Activated T-helper 1 cell treated with anti-CD3 and anti-CD28 coated beads, Interleukin-12 subunit alpha, Interleukin-12 subunit beta, Interleukin-2, Interleukin-4 antibody, amounts not matched to agents 30 ng/mL and 10 ng/mL and 1 ng/mL, durations not matched to agents 14 hours and 24 hours and 36 hours (primary cell): Measurements from ENCODE around the gene SRRM5. TPM values are rescaled to one million over a fixed set of nuclear protein-coding genes. Genes with fewer than 3 reads are reported as not detected.

Source experiments
- DNase-seq: peaks from one replicate; pipeline ENCODE4 v3.0.0; 2021; ENCODE audit warnings: low spot score
- H3K27ac Mint-ChIP-seq: one replicate; pipeline ENCODE4 v1.8.0; 2021; ENCODE audit warnings: mild to moderate bottlenecking, mixed read lengths
- H3K27me3 Mint-ChIP-seq: one replicate; pipeline ENCODE4 v1.8.0; 2022; ENCODE audit warnings: mild to moderate bottlenecking, moderate library complexity, mixed read lengths; ENCODE audit not compliant: insufficient read depth
- H3K36me3 Mint-ChIP-seq: one replicate; pipeline ENCODE4 v1.8.0; 2021; ENCODE audit warnings: low read depth, mixed read lengths
- H3K4me1 Mint-ChIP-seq: one replicate; pipeline ENCODE4 v1.8.0; 2021; ENCODE audit warnings: low read depth, mixed read lengths
- H3K4me3 Mint-ChIP-seq: one replicate; pipeline ENCODE4 v1.8.0; 2021; ENCODE audit warnings: mild to moderate bottlenecking, moderate library complexity, mixed read lengths
- H3K9me3 Mint-ChIP-seq: one replicate; pipeline ENCODE4 v1.8.0; 2021; ENCODE audit warnings: mixed read lengths
- intact Hi-C: fragments of 100-400 bp; cut with micrococcal nuclease; formaldehyde crosslinking; loops from one replicate; pipeline ENCODE4 v1.15.1; 2024
- total RNA-seq: library from RNA; stranded (reverse); gene quantifications from 2 replicates; pipeline ENCODE4 v1.2.3, GENCODE V29; 2022

SRRM5 gene
- total RNA-seq, 1 donor from 2014 or later: 0.13 TPM

GRCh38 chr19:43658494-43658893, 46.6 kb downstream of the SRRM5 start:
- Mint-ChIP-seq H3K4me3 (no peak overlapping the region), H3K27ac (no peak overlapping the region), H3K27me3 (no peaks in the 10 kb centered on the region), H3K4me1 (peaks cover 6% of the 10 kb centered on the region), H3K9me3 (peaks cover 4% of the 10 kb centered on the region), H3K36me3 (peaks cover 40% of the 10 kb centered on the region)
- intact Hi-C loops: no loop called here
- no peak for DNase-seq

GRCh38 chr19:43660301-43660970, 48.5 kb downstream of the SRRM5 start:
- H3K36me3 Mint-ChIP-seq: peaks cover 42% of the 10 kb centered on the region
- no peak for DNase-seq
- peaks cover 4% of the 10 kb centered on the region for H3K9me3 Mint-ChIP-seq
- H3K4me1 Mint-ChIP-seq: peaks cover 23% of the 10 kb centered on the region
- intact Hi-C loops: loop anchor here (10.0 kb wide), 1 partner anchor 274 kb away; the partner anchor contains the start of gene ZNF45
- H3K27ac Mint-ChIP-seq: no peak overlapping the region
- H3K27me3 Mint-ChIP-seq: no peaks in the 10 kb centered on the region
- H3K4me3 Mint-ChIP-seq: no peak overlapping the region

- peaks cover 37% of the 10 kb centered on the region for H3K36me3 Mint-ChIP-seq
- H3K9me3 Mint-ChIP-seq: peaks cover 4% of the 10 kb centered on the region
These were observed 49.1 kb downstream of the SRRM5 start for GRCh38 chr19:43660971-43661360.

GRCh38 chr19:43662487-43662886, 50.6 kb downstream of the SRRM5 start:
- Mint-ChIP-seq H3K27ac (no peak overlapping the region), H3K4me3 (no peak overlapping the region), H3K27me3 (no peaks in the 10 kb centered on the region), H3K4me1 (peaks cover 27% of the 10 kb centered on the region), H3K36me3 (peaks cover 35% of the 10 kb centered on the region), H3K9me3 (peaks cover 4% of the 10 kb centered on the region)
- intact Hi-C loops: loop anchor here (10.0 kb wide), 1 partner anchor 272 kb away; the partner anchor contains the start of gene ZNF45
- DNase-seq: no peak

More at GRCh38 chr19:43660971-43661360, 49.1 kb downstream of the SRRM5 start:
- Mint-ChIP-seq H3K4me3 (no peak overlapping the region), H3K27ac (no peak overlapping the region), H3K27me3 (no peaks in the 10 kb centered on the region), H3K4me1 (peaks cover 23% of the 10 kb centered on the region)
- intact Hi-C loops: loop anchor here (10.0 kb wide), 1 partner anchor 274 kb away; the partner anchor contains the start of gene ZNF45
- no peak for DNase-seq

GRCh38 chr19:43664018-43664417, 52.1 kb downstream of the SRRM5 start:
- Mint-ChIP-seq H3K36me3 (peaks cover 35% of the 10 kb centered on the region), H3K4me3 (peak overlapping the region; percentile 17), H3K27me3 (no peaks in the 10 kb centered on the region), H3K4me1 (peaks cover 35% of the 10 kb centered on the region), H3K9me3 (no peaks in the 10 kb centered on the region), H3K27ac (peak overlapping the region; percentile 59)
- DNase-seq: peak; percentile 43
- intact Hi-C loops: loop anchor here (1.0 to 10.0 kb wide), 2 partner anchors 130 to 271 kb away; partner anchors contain the start of gene ZNF45

Other genes starting within 250 kb of the SRRM5 start
- not detected in 2 replicates for gene TEX101, start 197.2 kb upstream of the SRRM5 start, total RNA-seq
- 4.1 and 5.3 TPM in 2 replicates for gene LYPD3, start 146.5 kb upstream of the SRRM5 start, total RNA-seq
- gene PHLDB3, start 107.3 kb upstream of the SRRM5 start, total RNA-seq: 26.8 and 28.7 TPM in 2 replicates
- gene ETHE1, start 84.9 kb upstream of the SRRM5 start, total RNA-seq: 55.1 and 55.4 TPM in 2 replicates
- 1.4 and 2.6 TPM in 2 replicates for gene ZNF575, start 78.9 kb upstream of the SRRM5 start, total RNA-seq
- gene XRCC1, start 36.6 kb upstream of the SRRM5 start, total RNA-seq: 27.4 and 28.7 TPM in 2 replicates
- 4.9 and 5.7 TPM in 2 replicates for gene PINLYP, start 36.3 kb upstream of the SRRM5 start, total RNA-seq
- 33.5 and 34.9 TPM in 2 replicates for gene IRGQ, start 16.0 kb upstream of the SRRM5 start, total RNA-seq
- 17.3 and 18.6 TPM in 2 replicates for gene ZNF576, start 15.5 kb upstream of the SRRM5 start, total RNA-seq
- gene ZNF428, start 7.5 kb downstream of the SRRM5 start, total RNA-seq: 17.9 and 20.3 TPM in 2 replicates
- gene CADM4, start 27.8 kb downstream of the SRRM5 start, total RNA-seq: 0.32 and 0.39 TPM in 2 replicates
- gene PLAUR, start 58.1 kb downstream of the SRRM5 start, total RNA-seq: 10.9 and 12.1 TPM in 2 replicates
- not detected in 2 replicates for gene IRGC, start 104.0 kb downstream of the SRRM5 start, total RNA-seq
- 86.6 and 89.2 TPM in 2 replicates for gene SMG9, start 142.9 kb downstream of the SRRM5 start, total RNA-seq
- gene KCNN4, start 168.9 kb downstream of the SRRM5 start, total RNA-seq: 183 and 185 TPM in 2 replicates
- 0.29 TPM in 1 of 2 replicates, not detected in the other for gene LYPD5, start 190.4 kb downstream of the SRRM5 start, total RNA-seq
- gene ZNF283, start 215.2 kb downstream of the SRRM5 start, total RNA-seq: 4.0 and 4.8 TPM in 2 replicates